Prostate gland (tissue), 2 donors: ENCODE measurements around the gene OPTC. TPM values are rescaled to one million over a fixed set of nuclear protein-coding genes. Genes with fewer than 3 reads are reported as not detected.
"Not testable (repeated sequence)": the region's sequence is repeated elsewhere in the genome, so short reads cannot be mapped to it uniquely, and the experiment has no call there.

Source experiments
- DNase-seq: peaks from one replicate; pipeline ENCODE4 v3.0.0-alpha.2; 2019; ENCODE audit warnings: low spot score
- H3K27ac ChIP-seq, 2 donors: fragments of 200-600 bp; sonication (generic); 2 replicates each; pipeline ENCODE4 v1.5.1; 2017 to 2019
- H3K27me3 ChIP-seq: fragments of 200-600 bp; sonication (generic); replicated peaks from 2 replicates; pipeline ENCODE4 v1.5.1; 2019; ENCODE audit not compliant: insufficient read depth
- H3K36me3 ChIP-seq, 2 donors: fragments of 200-600 bp; sonication (generic); 1 replicate in 1 of 2; 2 replicates in 1 of 2; pipeline versions ENCODE4 v1.5.1 to v1.8.1; 2017 to 2019
- H3K4me1 ChIP-seq: fragments of 200-600 bp; sonication (generic); replicated peaks from 2 replicates; pipeline ENCODE4 v1.5.1; 2019
- H3K4me3 ChIP-seq, 2 donors: fragments of 200-600 bp; sonication (generic); 2 replicates each; pipeline ENCODE4 v1.5.1; 2017 to 2019
- H3K9me3 ChIP-seq: fragments of 200-600 bp; sonication (generic); 2 replicates; pipeline ENCODE4 v1.5.1; 2017
- CTCF ChIP-seq, 4 experiments: fragments of 200-600 bp in 2 of 4; fragments of 450-650 bp in 2 of 4; sonication (generic) in 2 of 4; IDR thresholded peaks; 1 replicate in 3 of 4; 2 replicates in 1 of 4; pipeline ENCODE4 v1.5.1; 2016 to 2019; ENCODE audit warnings: antibody characterized with exemption in 4 of 4, mild to moderate bottlenecking in 2 of 4, moderate library complexity in 2 of 4
- POLR2A ChIP-seq: fragments of 450-650 bp; IDR thresholded peaks from one replicate; pipeline ENCODE4 v1.6.1; 2016; ENCODE audit warnings: antibody characterized with exemption, mild to moderate bottlenecking
- POLR2AphosphoS5 ChIP-seq: sonication (generic); formaldehyde crosslinking; IDR thresholded peaks from one replicate; pipeline ENCODE4 v1.6.1; 2017; ENCODE audit warnings: antibody characterized with exemption
- WGBS: methylation state at CpG from one replicate; pipeline ENCODE4 v1.1.5; 2018; 5-methylcytosine and 5-hydroxymethylcytosine counted together
- intact Hi-C: fragments of 100-400 bp; cut with DNase I; formaldehyde crosslinking; loops from one replicate; pipeline ENCODE4 v1.14.2; 2022
- total RNA-seq, 2 donors: library from RNA; depleted of rRNA; stranded (reverse); fragments of >200 nt; gene quantifications; one replicate each; pipeline ENCODE4 v1.1.0, GENCODE V29; 2016

Gene OPTC
- total RNA-seq, 2 donors from 2014 or later, result not detected

- Histone ChIP-seq H3K27ac (no peak overlapping the region), H3K4me3 (no peak overlapping the region), H3K36me3 (no peaks in the 10 kb centered on the region), H3K9me3 (no peaks in the 10 kb centered on the region), H3K4me1 (no peaks in the 10 kb centered on the region), H3K27me3 (no peaks in the 10 kb centered on the region)
- 84% methylated on average over 11 of the region's 11 CpGs for WGBS
- no peak for DNase-seq
- intact Hi-C loops, result no loop called here
- TF ChIP-seq CTCF (IDR thresholded peaks at IDR 0.05) (no peak), POLR2AphosphoS5 (no peak), POLR2A (no peak)
These were observed 23.6 kb downstream of the OPTC start for GRCh38 chr1:203517426-203518110.

DNA sequence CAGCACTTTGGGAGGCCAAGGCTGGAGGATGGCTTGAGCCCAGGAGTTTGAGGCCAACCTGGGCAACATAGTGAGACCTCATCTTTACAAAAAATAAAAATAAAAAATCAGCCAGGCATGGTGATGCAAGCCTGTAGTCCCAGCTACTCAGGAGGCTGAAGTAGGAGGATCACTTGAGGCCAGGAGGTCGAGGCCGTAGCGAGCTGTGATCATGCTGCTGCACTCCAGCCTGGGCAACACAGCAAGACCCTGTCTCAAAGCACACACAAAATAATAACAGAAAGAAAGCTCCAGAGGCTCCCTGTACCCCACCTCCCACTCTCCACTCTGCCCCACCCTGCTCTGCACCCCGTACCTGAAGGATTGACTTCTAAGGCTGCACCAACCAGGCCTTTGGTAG is 24.2 kb downstream of the OPTC start:
- DNase-seq, H3K36me3 ChIP-seq, H3K4me3 ChIP-seq, intact Hi-C loops, H3K9me3 ChIP-seq, H3K4me1 ChIP-seq, H3K27me3 ChIP-seq, H3K27ac ChIP-seq: not testable (repeated sequence)
- WGBS, result 88% methylated on average over 4 of the region's 4 CpGs

- WGBS, result 94% methylated on average over 7 of the region's 7 CpGs
- no peak overlapping the region for H3K27ac ChIP-seq
These were observed 24.6 kb downstream of the OPTC start for GRCh38 chr1:203518541-203518940.

DNA sequence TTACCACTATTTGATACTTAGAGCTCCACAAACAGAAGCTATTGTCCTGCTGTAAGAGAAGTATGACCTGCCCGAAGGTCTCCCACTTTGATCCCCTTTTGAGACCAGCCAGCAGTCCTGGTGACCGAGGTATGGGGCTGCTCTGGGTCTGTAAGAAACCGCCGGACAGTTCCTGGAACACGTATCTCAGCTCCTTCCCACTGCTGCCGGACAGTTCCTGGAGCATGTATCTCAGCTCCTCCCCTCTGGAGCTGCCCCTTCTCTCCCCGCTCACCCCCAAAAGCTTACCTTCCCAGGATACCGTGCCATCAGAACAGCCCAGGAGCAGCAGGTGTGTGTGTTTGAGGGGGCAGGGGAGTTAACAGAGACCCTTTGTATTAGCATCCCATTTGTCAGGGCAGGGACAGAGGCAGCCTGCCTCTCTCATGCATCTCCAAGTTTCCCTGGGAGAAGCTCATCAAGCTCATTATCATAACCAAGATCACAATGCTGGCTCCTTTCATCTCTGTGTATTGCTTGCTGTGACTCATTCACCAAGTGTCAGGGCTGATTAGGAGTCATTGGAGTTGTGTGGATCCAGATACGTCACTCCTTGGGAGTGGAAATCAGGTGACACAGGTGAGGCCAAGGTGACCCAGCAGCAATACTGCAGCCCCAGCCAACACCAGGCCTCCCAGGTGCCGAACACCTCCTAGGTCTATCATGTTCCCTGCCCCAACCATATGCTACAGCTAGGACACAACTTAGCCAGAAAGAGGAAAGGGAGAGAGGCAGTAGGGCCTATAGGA is 25.3 kb downstream of the OPTC start:
- WGBS, result 85% methylated on average over 10 of the region's 10 CpGs
- H3K27me3 ChIP-seq, result no peaks in the 10 kb centered on the region
- H3K36me3 ChIP-seq, result no peaks in the 10 kb centered on the region
- no peaks in the 10 kb centered on the region for H3K9me3 ChIP-seq
- H3K4me1 ChIP-seq, result no peaks in the 10 kb centered on the region
- H3K27ac ChIP-seq, result no peak overlapping the region
- DNase-seq, result no peak
- no peak overlapping the region for H3K4me3 ChIP-seq
- TF ChIP-seq POLR2A, result no peak
- no peak for TF ChIP-seq CTCF (IDR thresholded peaks at IDR 0.05)
- TF ChIP-seq POLR2AphosphoS5, result no peak
- intact Hi-C loops, result no loop called here

More at GRCh38 chr1:203518541-203518940, 24.6 kb downstream of the OPTC start:
- TF ChIP-seq POLR2A (no peak), CTCF (IDR thresholded peaks at IDR 0.05) (no peak), POLR2AphosphoS5 (no peak)
- DNase-seq, result no peak
- Histone ChIP-seq H3K4me1 (no peaks in the 10 kb centered on the region), H3K27me3 (no peaks in the 10 kb centered on the region), H3K9me3 (no peaks in the 10 kb centered on the region), H3K4me3 (no peak overlapping the region), H3K36me3 (no peaks in the 10 kb centered on the region)
- intact Hi-C loops, result no loop called here

GRCh38 chr1:203519896-203520295 is 25.9 kb downstream of the OPTC start:
- Histone ChIP-seq H3K4me1 (no peaks in the 10 kb centered on the region), H3K4me3 (no peak overlapping the region), H3K36me3 (no peaks in the 10 kb centered on the region), H3K27me3 (no peaks in the 10 kb centered on the region), H3K27ac (no peak overlapping the region), H3K9me3 (no peaks in the 10 kb centered on the region)
- WGBS, result 91% methylated on average over 6 of the region's 6 CpGs
- intact Hi-C loops, result no loop called here
- no peak for TF ChIP-seq POLR2AphosphoS5
- DNase-seq, result no peak
